ENCODE data around the gene IQGAP2. TPM values are rescaled to one million over a fixed set of nuclear protein-coding genes. Genes with fewer than 3 reads are reported as not detected.

IQGAP2 gene
- total and polyA plus RNA-seq, 2 donors from 2014 or later = 23.2 to 35.8 TPM

DNA sequence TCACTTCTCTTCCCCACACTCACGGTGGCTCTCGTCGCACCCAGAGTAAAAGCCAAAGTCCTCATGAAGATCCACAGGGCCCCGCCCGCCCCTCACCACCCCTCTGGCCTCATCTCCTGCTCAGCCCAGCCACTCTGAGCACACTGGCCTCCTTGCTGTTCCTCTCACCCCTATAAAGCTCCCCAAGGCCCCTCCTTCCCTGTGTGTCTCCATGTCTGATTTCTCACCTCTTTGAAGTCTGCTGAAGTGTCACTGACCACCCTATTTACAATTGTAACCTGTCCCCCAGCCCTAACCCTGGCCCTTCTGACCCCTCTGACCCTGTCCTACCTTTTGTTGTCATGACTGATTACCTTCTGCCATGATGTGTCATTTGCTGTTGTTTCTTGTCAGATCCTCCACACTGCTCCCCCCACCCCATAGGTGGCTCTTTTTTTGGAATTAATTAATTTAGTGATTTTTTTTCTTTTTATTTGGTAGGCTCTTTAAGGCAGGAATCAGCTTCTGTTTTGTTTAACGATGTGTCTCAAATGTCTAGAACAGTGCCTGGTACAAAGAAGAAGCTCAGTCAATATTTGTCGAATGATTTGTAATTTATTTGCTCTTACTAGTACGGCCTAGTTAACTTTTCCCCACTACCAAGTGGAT lies 90.2 kb downstream of the IQGAP2 start:
- Histone ChIP-seq H3K9ac (ENCODE audit: low read length in 3 of 3) (no peak overlapping the region), H3K9me3 (ENCODE audit: control insufficient read depth in 2 of 3, insufficient read depth in 1 of 3, low read length in 3 of 3) (no peaks in the 10 kb centered on the region), H3K4me3 (ENCODE audit: low read length in 3 of 3) (no peak overlapping the region), H3K4me1 (ENCODE audit: control insufficient read depth in 2 of 3, insufficient read depth in 2 of 3, low read depth in 1 of 3, low read length in 3 of 3) (peaks cover 0 to 21% (median 9%) of the 10 kb centered on the region in 3 donors), H3K27ac (ENCODE audit: low read depth in 2 of 2, low read length in 2 of 2) (no peak overlapping the region), H3K27me3 (ENCODE audit: control insufficient read depth, insufficient read depth, low read length) (no peaks in the 10 kb centered on the region), H3K36me3 (ENCODE audit: control insufficient read depth in 2 of 3, insufficient read depth in 3 of 3, low read length in 3 of 3) (no peaks in the 10 kb centered on the region)
- FAIRE-seq (no peak), DNase-seq (no peak)
- intact Hi-C loops (cut with DNase I) = no loop called here
- TF ChIP-seq, protein P1, sequence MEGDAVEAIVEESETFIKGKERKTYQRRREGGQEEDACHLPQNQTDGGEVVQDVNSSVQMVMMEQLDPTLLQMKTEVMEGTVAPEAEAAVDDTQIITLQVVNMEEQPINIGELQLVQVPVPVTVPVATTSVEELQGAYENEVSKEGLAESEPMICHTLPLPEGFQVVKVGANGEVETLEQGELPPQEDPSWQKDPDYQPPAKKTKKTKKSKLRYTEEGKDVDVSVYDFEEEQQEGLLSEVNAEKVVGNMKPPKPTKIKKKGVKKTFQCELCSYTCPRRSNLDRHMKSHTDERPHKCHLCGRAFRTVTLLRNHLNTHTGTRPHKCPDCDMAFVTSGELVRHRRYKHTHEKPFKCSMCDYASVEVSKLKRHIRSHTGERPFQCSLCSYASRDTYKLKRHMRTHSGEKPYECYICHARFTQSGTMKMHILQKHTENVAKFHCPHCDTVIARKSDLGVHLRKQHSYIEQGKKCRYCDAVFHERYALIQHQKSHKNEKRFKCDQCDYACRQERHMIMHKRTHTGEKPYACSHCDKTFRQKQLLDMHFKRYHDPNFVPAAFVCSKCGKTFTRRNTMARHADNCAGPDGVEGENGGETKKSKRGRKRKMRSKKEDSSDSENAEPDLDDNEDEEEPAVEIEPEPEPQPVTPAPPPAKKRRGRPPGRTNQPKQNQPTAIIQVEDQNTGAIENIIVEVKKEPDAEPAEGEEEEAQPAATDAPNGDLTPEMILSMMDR (IDR thresholded peaks at IDR 0.05; ENCODE audit: borderline replicate concordance, extremely low read depth, insufficient read depth) = no peak

DNA sequence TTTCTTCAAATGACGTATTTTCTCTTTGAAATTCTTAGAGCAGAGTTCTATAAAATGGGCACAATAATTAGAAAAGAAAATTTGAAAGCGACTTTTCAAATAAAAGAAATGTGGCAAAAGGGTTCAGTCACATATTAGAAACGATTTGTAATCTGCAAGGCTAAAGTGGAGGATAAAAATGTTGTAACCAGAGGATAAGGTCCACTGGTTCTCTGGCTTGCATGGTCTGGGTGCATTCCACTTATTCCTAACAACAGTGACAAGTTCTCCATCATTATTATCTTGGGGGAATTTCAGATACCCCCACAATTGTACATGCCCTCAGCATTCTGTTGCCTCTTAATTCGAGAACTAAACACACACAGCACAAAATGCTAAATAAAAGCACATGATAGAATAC lies 91.1 kb downstream of the IQGAP2 start:
- H3K9me3 ChIP-seq (ENCODE audit: control insufficient read depth in 2 of 3, insufficient read depth in 1 of 3, low read length in 3 of 3) = no peaks in the 10 kb centered on the region
- H3K4me1 ChIP-seq (ENCODE audit: control insufficient read depth in 2 of 3, insufficient read depth in 2 of 3, low read depth in 1 of 3, low read length in 3 of 3) = peaks cover 0 to 21% (median 9%) of the 10 kb centered on the region in 3 donors
- DNase-seq (no peak), FAIRE-seq (no peak)
- no peak overlapping the region for H3K9ac ChIP-seq (ENCODE audit: low read length in 3 of 3)
- intact Hi-C loops (cut with DNase I) = no loop called here
- TF ChIP-seq, protein P1 (IDR thresholded peaks at IDR 0.05; ENCODE audit: borderline replicate concordance, extremely low read depth, insufficient read depth) = no peak
- no peak overlapping the region for H3K4me3 ChIP-seq (ENCODE audit: low read length in 3 of 3)
- no peak overlapping the region for H3K27ac ChIP-seq (ENCODE audit: low read depth in 2 of 2, low read length in 2 of 2)
- no peaks in the 10 kb centered on the region for H3K36me3 ChIP-seq (ENCODE audit: control insufficient read depth in 2 of 3, insufficient read depth in 3 of 3, low read length in 3 of 3)
- no peaks in the 10 kb centered on the region for H3K27me3 ChIP-seq (ENCODE audit: control insufficient read depth, insufficient read depth, low read length)

DNA sequence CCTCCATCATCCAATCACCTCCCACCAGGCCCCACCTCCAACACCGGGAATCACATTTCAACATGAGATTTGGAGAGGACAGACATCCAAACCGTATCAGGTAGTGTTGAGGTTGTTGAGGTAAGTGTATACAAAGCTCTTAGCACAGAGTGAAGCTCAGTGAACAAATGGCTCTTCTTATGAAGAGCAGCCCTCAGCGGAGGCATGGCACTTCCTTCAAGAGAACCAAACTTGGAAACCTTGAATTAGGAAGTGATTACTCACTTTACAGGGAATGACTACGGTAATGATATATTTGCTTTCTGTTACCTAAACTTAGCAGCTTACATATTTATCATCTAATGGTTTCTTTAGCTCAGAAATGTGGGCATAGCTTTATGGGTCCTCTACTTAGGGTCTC lies 92.8 kb downstream of the IQGAP2 start:
- no peaks in the 10 kb centered on the region for H3K36me3 ChIP-seq (ENCODE audit: control insufficient read depth in 2 of 3, insufficient read depth in 3 of 3, low read length in 3 of 3)
- FAIRE-seq (no peak), DNase-seq (no peak)
- intact Hi-C loops (cut with DNase I) = no loop called here
- H3K9ac ChIP-seq (ENCODE audit: low read length in 3 of 3) = no peak overlapping the region
- no peaks in the 10 kb centered on the region for H3K27me3 ChIP-seq (ENCODE audit: control insufficient read depth, insufficient read depth, low read length)
- peaks cover 0 to 21% (median 9%) of the 10 kb centered on the region in 3 donors for H3K4me1 ChIP-seq (ENCODE audit: control insufficient read depth in 2 of 3, insufficient read depth in 2 of 3, low read depth in 1 of 3, low read length in 3 of 3)
- H3K27ac ChIP-seq (ENCODE audit: low read depth in 2 of 2, low read length in 2 of 2) = no peak overlapping the region
- no peaks in the 10 kb centered on the region for H3K9me3 ChIP-seq (ENCODE audit: control insufficient read depth in 2 of 3, insufficient read depth in 1 of 3, low read length in 3 of 3)
- H3K4me3 ChIP-seq (ENCODE audit: low read length in 3 of 3) = no peak overlapping the region
- TF ChIP-seq, protein P1 (IDR thresholded peaks at IDR 0.05; ENCODE audit: borderline replicate concordance, extremely low read depth, insufficient read depth) = no peak

DNA sequence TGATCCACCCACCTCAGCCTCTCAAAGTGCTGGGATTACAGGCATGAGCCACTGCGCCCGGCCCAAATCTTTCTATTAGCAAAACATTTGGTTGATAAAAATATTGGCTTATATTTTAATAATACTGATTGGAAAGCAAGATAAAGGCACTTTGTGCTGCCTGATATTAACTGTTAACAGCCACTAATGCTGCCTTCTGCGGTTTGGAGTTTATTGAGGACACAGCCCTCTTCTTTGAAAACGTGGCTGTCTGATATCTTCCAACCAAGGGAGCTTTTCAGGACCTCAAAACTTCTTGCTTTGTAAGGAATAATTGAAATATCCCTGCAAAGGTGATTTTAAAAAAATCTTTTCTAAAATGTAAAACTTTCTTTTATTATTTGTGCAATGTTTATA lies 94.0 kb downstream of the IQGAP2 start:
- intact Hi-C loops (cut with DNase I) = no loop called here
- Histone ChIP-seq H3K27me3 (ENCODE audit: control insufficient read depth, insufficient read depth, low read length) (no peaks in the 10 kb centered on the region), H3K4me1 (ENCODE audit: control insufficient read depth in 2 of 3, insufficient read depth in 2 of 3, low read depth in 1 of 3, low read length in 3 of 3) (peaks cover 0 to 14% (median 8%) of the 10 kb centered on the region in 3 donors), H3K36me3 (ENCODE audit: control insufficient read depth in 2 of 3, insufficient read depth in 3 of 3, low read length in 3 of 3) (no peaks in the 10 kb centered on the region), H3K9ac (ENCODE audit: low read length in 3 of 3) (no peak overlapping the region), H3K9me3 (ENCODE audit: control insufficient read depth in 2 of 3, insufficient read depth in 1 of 3, low read length in 3 of 3) (no peaks in the 10 kb centered on the region), H3K27ac (ENCODE audit: low read depth in 2 of 2, low read length in 2 of 2) (no peak overlapping the region), H3K4me3 (ENCODE audit: low read length in 3 of 3) (no peak overlapping the region)
- TF ChIP-seq, protein P1 (IDR thresholded peaks at IDR 0.05; ENCODE audit: borderline replicate concordance, extremely low read depth, insufficient read depth) = no peak
- DNase-seq (no peak), FAIRE-seq (no peak)

Data from kidney (tissue), 14 donors.